SK-N-SH (cell line): ENCODE data around the gene RHOBTB3. TPM values are rescaled to one million over a fixed set of nuclear protein-coding genes. Genes with fewer than 3 reads are reported as not detected.

Experiments
- CTCF ChIA-PET: fragments of 300-600, 350-600 bp; formaldehyde crosslinking; extraction: SDS; loops from one replicate; lab custom pipeline; 2021; lab: Yijun Ruan, JAX
- POLR2A ChIA-PET: fragments of 350-600 bp; sonication (Branson Sonifier 250); formaldehyde crosslinking; extraction: SDS; loops from one replicate; lab custom pipeline; 2020; ENCODE audit warnings: antibody characterized with exemption, inconsistent platforms; lab: Yijun Ruan, JAX
- DNase-seq: peaks from one replicate; pipeline ENCODE4 v3.0.0; 2012
- H2AFZ ChIP-seq: fragments of 200-600 bp; sonication (generic); 2 replicates; pipeline ENCODE4 v1.8.1; 2016; ENCODE audit warnings: antibody characterized with exemption, mild to moderate bottlenecking, low read depth
- H3F3A ChIP-seq: fragments of 200-600 bp; sonication (generic); replicated peaks from 2 replicates; pipeline ENCODE3; 2016; ENCODE audit warnings: antibody characterized with exemption, mild to moderate bottlenecking; ENCODE audit not compliant: insufficient read depth
- H3K27ac ChIP-seq, 2 experiments: fragments of 200-500 bp in 1 of 2; fragments of 200-600 bp in 1 of 2; sonication (Bioruptor generic) in 1 of 2; sonication (generic), shearing (Covaris generic) in 1 of 2; 2 replicates each; pipeline versions ENCODE4 v1.5.1 to v1.6.1; 2014 to 2016; ENCODE audit warnings: low read depth in 2 of 2, inconsistent platforms in 1 of 2, low read length in 1 of 2, mild to moderate bottlenecking in 1 of 2, mixed read lengths in 1 of 2
- H3K27me3 ChIP-seq: fragments of 200-600 bp; sonication (generic), shearing (Covaris generic); 2 replicates; pipeline ENCODE4 v1.6.1; 2016; ENCODE audit warnings: mixed run types; ENCODE audit not compliant: insufficient read depth
- H3K36me3 ChIP-seq, 2 experiments: fragments of 200-500 bp in 1 of 2; fragments of 200-600 bp in 1 of 2; sonication (Bioruptor generic) in 1 of 2; sonication (generic) in 1 of 2; replicated peaks in 1 of 2; 2 replicates each; pipeline versions ENCODE3 to v1.5.1; 2014 to 2016; ENCODE audit warnings: low read length in 1 of 2, mild to moderate bottlenecking in 1 of 2; ENCODE audit not compliant: insufficient read depth in 2 of 2, control insufficient read depth in 1 of 2
- H3K4me1 ChIP-seq, 2 experiments: fragments of 200-500 bp in 1 of 2; fragments of 200-600 bp in 1 of 2; sonication (Bioruptor generic) in 1 of 2; sonication (generic), shearing (Covaris generic) in 1 of 2; 2 replicates each; pipeline versions ENCODE4 v1.5.1 to v1.6.1; 2014 to 2016; ENCODE audit warnings: low read depth in 1 of 2, low read length in 1 of 2, mixed run types in 1 of 2; ENCODE audit not compliant: insufficient read depth in 2 of 2, control insufficient read depth in 1 of 2
- H3K4me2 ChIP-seq: fragments of 200-600 bp; sonication (generic), shearing (Covaris generic); 2 replicates; pipeline ENCODE4 v1.6.1; 2017; ENCODE audit warnings: mixed run types
- H3K4me3 ChIP-seq, 2 experiments: fragments of 200-500 bp in 1 of 2; fragments of 200-600 bp in 1 of 2; sonication (Bioruptor generic) in 1 of 2; sonication (generic), shearing (Covaris generic) in 1 of 2; 2 replicates each; pipeline versions ENCODE4 v1.5.1 to v1.8.1; 2014 to 2016; ENCODE audit warnings: low read depth in 2 of 2, inconsistent platforms in 1 of 2, low read length in 1 of 2, mild to moderate bottlenecking in 1 of 2, mixed read lengths in 1 of 2, moderate library complexity in 1 of 2
- H3K79me2 ChIP-seq: fragments of 200-600 bp; sonication (generic); 2 replicates; pipeline ENCODE4 v1.8.1; 2017; ENCODE audit warnings: mild to moderate bottlenecking; ENCODE audit not compliant: insufficient read depth
- H3K9ac ChIP-seq: fragments of 200-600 bp; sonication (generic); 2 replicates; pipeline ENCODE4 v1.6.1; 2017; ENCODE audit warnings: mixed run types
- H3K9me2 ChIP-seq: fragments of 200-600 bp; sonication (generic); 2 replicates; pipeline ENCODE4 v1.6.1; 2017; ENCODE audit warnings: mixed run types
- H3K9me3 ChIP-seq: fragments of 200-600 bp; sonication (generic); 2 replicates; pipeline ENCODE4 v1.6.1; 2017; ENCODE audit warnings: mixed run types, mild to moderate bottlenecking, moderate library complexity
- H4K20me1 ChIP-seq: fragments of 200-600 bp; sonication (generic); 2 replicates; pipeline ENCODE4 v1.6.1; 2017; ENCODE audit warnings: mild to moderate bottlenecking, mixed run types; ENCODE audit not compliant: insufficient read depth
- CTCF ChIP-seq: fragments of 200-600 bp; sonication (generic); IDR thresholded peaks from 2 replicates; pipeline ENCODE4 v1.6.1; 2017; ENCODE audit warnings: antibody characterized with exemption, mild to moderate bottlenecking, moderate library complexity
- ELF1 ChIP-seq: IDR thresholded peaks from 2 replicates; pipeline ENCODE4 v1.4.0; 2012
- FOXJ3 ChIP-seq: sonication (generic); formaldehyde crosslinking; IDR thresholded peaks from 2 replicates; pipeline ENCODE4 v1.5.1; 2020; ENCODE audit warnings: mild to moderate bottlenecking, missing genetic modification reagents
- FOXM1 ChIP-seq: IDR thresholded peaks from 2 replicates; pipeline ENCODE4 v1.4.0; 2012; ENCODE audit warnings: low read depth, mild to moderate bottlenecking
- MXI1 ChIP-seq: IDR thresholded peaks from 2 replicates; pipeline ENCODE4 v1.6.1; 2012; ENCODE audit warnings: mild to moderate bottlenecking, low read depth, low read length, improper control_type of control experiment
- NRF1 ChIP-seq: IDR thresholded peaks from 2 replicates; pipeline ENCODE4 v1.6.1; 2012; ENCODE audit warnings: low read depth, mild to moderate bottlenecking, low read length
- RFX5 ChIP-seq: IDR thresholded peaks from 2 replicates; pipeline ENCODE4 v1.6.1; 2012; ENCODE audit warnings: mild to moderate bottlenecking, improper control_type of control experiment, low read length
- RXRA ChIP-seq: IDR thresholded peaks from 2 replicates; pipeline ENCODE4 v1.4.0; 2012; ENCODE audit warnings: low read depth, mild to moderate bottlenecking, borderline replicate concordance
- TAF1 ChIP-seq: IDR thresholded peaks from 2 replicates; pipeline ENCODE4 v1.6.1; 2012; ENCODE audit warnings: low read depth, mild to moderate bottlenecking, low read length, moderate library complexity, borderline replicate concordance
- TEAD4 ChIP-seq: IDR thresholded peaks from 2 replicates; pipeline ENCODE4 v1.4.0; 2012; ENCODE audit warnings: mild to moderate bottlenecking, borderline replicate concordance; ENCODE audit not compliant: insufficient read depth
- YY1 ChIP-seq: IDR thresholded peaks from 2 replicates; pipeline ENCODE4 v1.4.0; 2012; ENCODE audit warnings: low read depth, mild to moderate bottlenecking
- WGBS: methylation state at CpG from one replicate; pipeline ENCODE4 v1.1.6; 2017; ENCODE audit warnings: low lambda C conversion rate; 5-methylcytosine and 5-hydroxymethylcytosine counted together
- polyA plus RNA-seq, 3 experiments: library from polyadenylated mRNA; depleted of rRNA; stranded (reverse); fragments of >200 nt; gene quantifications; 2 replicates each; pipeline ENCODE4 v1.2.3, GENCODE V29; 2012
- TF ChIP-seq, protein P1 (sequence below): IDR thresholded peaks from 2 replicates; pipeline ENCODE4 v1.6.1; 2012; ENCODE audit warnings: mild to moderate bottlenecking, low read depth, low read length, moderate library complexity

Gene RHOBTB3
- polyA plus RNA-seq, 1 of the 3 experiments (the other 2 are of a cell fraction) = 59.3 TPM

DNA sequence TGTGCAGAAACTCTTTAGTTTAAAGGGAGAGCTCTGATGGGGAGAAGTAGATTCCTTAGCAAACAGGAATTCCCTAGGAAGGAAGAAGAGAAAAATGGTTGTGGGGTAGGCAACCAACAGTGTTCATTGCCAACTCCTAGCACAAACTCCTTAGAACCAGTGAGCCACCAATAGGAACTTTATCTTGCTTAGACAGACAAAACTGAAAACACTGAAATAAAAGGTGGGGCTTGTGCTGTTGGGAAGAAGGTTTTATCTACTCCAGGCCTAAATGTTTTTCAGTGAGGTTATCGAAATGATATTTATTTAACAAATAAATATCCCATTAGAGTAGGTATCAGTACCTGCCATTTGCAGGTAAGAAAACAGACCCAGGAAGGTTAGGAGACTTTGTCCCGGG is 99.1 kb downstream of the RHOBTB3 start:
- Histone ChIP-seq H3F3A (no peaks in the 10 kb centered on the region), H3K27ac (no peak overlapping the region), H3K4me3 (no peak overlapping the region), H4K20me1 (no peaks in the 10 kb centered on the region), H3K9me3 (no peaks in the 10 kb centered on the region), H3K27me3 (no peaks in the 10 kb centered on the region), H3K9ac (no peak overlapping the region), H3K4me2 (no peak overlapping the region), H3K79me2 (no peaks in the 10 kb centered on the region), H3K9me2 (no peaks in the 10 kb centered on the region), H3K36me3 (no peaks in the 10 kb centered on the region), H3K4me1 (no peaks in the 10 kb centered on the region), H2AFZ (no peak overlapping the region)
- no peak for TF ChIP-seq FOXJ3 (CRISPR knock-in tag)
- TF ChIP-seq TEAD4 = no peak
- TF ChIP-seq RXRA = no peak
- TF ChIP-seq ELF1 = no peak
- no peak for TF ChIP-seq MXI1
- no peak for TF ChIP-seq RFX5
- TF ChIP-seq, protein P1, sequence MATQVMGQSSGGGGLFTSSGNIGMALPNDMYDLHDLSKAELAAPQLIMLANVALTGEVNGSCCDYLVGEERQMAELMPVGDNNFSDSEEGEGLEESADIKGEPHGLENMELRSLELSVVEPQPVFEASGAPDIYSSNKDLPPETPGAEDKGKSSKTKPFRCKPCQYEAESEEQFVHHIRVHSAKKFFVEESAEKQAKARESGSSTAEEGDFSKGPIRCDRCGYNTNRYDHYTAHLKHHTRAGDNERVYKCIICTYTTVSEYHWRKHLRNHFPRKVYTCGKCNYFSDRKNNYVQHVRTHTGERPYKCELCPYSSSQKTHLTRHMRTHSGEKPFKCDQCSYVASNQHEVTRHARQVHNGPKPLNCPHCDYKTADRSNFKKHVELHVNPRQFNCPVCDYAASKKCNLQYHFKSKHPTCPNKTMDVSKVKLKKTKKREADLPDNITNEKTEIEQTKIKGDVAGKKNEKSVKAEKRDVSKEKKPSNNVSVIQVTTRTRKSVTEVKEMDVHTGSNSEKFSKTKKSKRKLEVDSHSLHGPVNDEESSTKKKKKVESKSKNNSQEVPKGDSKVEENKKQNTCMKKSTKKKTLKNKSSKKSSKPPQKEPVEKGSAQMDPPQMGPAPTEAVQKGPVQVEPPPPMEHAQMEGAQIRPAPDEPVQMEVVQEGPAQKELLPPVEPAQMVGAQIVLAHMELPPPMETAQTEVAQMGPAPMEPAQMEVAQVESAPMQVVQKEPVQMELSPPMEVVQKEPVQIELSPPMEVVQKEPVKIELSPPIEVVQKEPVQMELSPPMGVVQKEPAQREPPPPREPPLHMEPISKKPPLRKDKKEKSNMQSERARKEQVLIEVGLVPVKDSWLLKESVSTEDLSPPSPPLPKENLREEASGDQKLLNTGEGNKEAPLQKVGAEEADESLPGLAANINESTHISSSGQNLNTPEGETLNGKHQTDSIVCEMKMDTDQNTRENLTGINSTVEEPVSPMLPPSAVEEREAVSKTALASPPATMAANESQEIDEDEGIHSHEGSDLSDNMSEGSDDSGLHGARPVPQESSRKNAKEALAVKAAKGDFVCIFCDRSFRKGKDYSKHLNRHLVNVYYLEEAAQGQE = no peak
- no peak for TF ChIP-seq FOXM1
- TF ChIP-seq CTCF = no peak
- no peak for TF ChIP-seq TAF1
- no peak for TF ChIP-seq NRF1
- ChIA-PET POLR2A (interaction anchor here (0.6 kb wide), 1 partner anchor 372 kb away, joined by 3 read pairs; no protein-coding TSS in a partner anchor), CTCF (interaction anchor here (1.4 kb wide), 1 partner anchor 49 kb away, joined by 5 read pairs; no protein-coding TSS in a partner anchor)
- DNase-seq = no peak
- WGBS = 78% methylated on average over 2 of the region's 2 CpGs

DNA sequence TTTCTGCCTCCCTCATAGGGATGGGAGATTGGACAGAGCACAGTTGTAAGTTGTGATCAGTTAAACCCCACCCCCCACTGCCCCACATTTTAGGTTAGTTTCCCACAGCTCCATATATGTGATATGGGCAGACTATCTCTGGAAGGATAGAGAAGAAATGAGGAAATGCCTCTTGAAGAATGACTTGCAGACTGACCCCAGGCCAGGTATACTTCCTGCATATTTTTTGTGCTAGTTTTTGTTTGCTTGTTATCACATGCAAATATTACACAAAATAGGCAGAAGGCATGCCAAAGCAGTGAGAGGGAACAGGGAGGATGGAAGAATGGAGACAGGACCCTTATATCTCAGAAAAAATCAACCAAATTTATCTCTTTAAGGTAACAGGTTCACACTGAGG is 101.5 kb downstream of the RHOBTB3 start:
- Histone ChIP-seq H3K9me2 (no peaks in the 10 kb centered on the region), H3K4me2 (no peak overlapping the region), H2AFZ (no peak overlapping the region), H3K27ac (no peak overlapping the region), H3K4me1 (peaks cover 0 to 9% of the 10 kb centered on the region in 2 experiments; a peak in 1 of 4 replicates), H4K20me1 (no peaks in the 10 kb centered on the region), H3F3A (no peaks in the 10 kb centered on the region), H3K4me3 (no peak overlapping the region), H3K9ac (no peak overlapping the region), H3K36me3 (no peaks in the 10 kb centered on the region), H3K9me3 (no peaks in the 10 kb centered on the region), H3K27me3 (no peaks in the 10 kb centered on the region), H3K79me2 (no peaks in the 10 kb centered on the region)
- ChIA-PET POLR2A (no interaction called here), CTCF (interaction anchor here (0.7 to 1.5 kb wide), 3 partner anchors 14 to 168 kb away, joined by 3 to 4 read pairs (median 3); no protein-coding TSS in a partner anchor)
- TF ChIP-seq MXI1 = no peak
- TF ChIP-seq YY1 = no peak
- TF ChIP-seq RFX5 = no peak
- DNase-seq = no peak
